K562 (cell line): ENCODE measurements around the gene PHF12. TPM values are rescaled to one million over a fixed set of nuclear protein-coding genes. Genes with fewer than 3 reads are reported as not detected.

ENCODE experiments used
- AFF1 ChIP-seq, 2 experiments: fragments of 450-650 bp; IDR thresholded peaks; 2 replicates each; pipeline ENCODE4 v1.6.1; 2018; ENCODE audit warnings: mild to moderate bottlenecking in 2 of 2, low read depth in 1 of 2; ENCODE audit not compliant: partially characterized antibody in 2 of 2
- CTBP1 ChIP-seq: fragments of 450-650 bp; IDR thresholded peaks from 2 replicates; pipeline ENCODE4 v1.6.1; 2016; ENCODE audit warnings: borderline replicate concordance
- DIDO1 ChIP-seq: fragments of 450-650 bp; IDR thresholded peaks from 2 replicates; pipeline ENCODE4 v1.6.1; 2016; ENCODE audit warnings: low read depth, missing biosample characterization, missing genetic modification characterization
- FOXK1 ChIP-seq: sonication (generic); formaldehyde crosslinking; IDR thresholded peaks from 2 replicates; pipeline ENCODE4 v1.8.0; 2022; ENCODE audit warnings: missing genetic modification reagents, mild to moderate bottlenecking, borderline replicate concordance
- GABPB2 ChIP-seq: fragments of 250-450 bp; sonication (Bioruptor Pico); conservative IDR thresholded peaks from 2 replicates; pipeline ENCODE4 v1.5.1; 2021; ENCODE audit warnings: mild to moderate bottlenecking
- HEY1 ChIP-seq: fragments of 250-450 bp; sonication (Bioruptor Pico); IDR thresholded peaks from 2 replicates; pipeline ENCODE4 v1.5.0; 2020; ENCODE audit warnings: mild to moderate bottlenecking, moderate library complexity, borderline replicate concordance
- HMG20B ChIP-seq: fragments of 250-450 bp; sonication (Bioruptor Pico); IDR thresholded peaks from 2 replicates; pipeline ENCODE4 v1.5.0; 2021; ENCODE audit warnings: mild to moderate bottlenecking
- HNRNPL ChIP-seq: fragments of 200-400 bp; formaldehyde crosslinking; IDR thresholded peaks from 2 replicates; pipeline ENCODE4 v1.6.1; 2017; ENCODE audit warnings: low read depth, mild to moderate bottlenecking, low read length
- KDM4B ChIP-seq, 2 experiments: fragments of 450-650 bp in 1 of 2; sonication (generic) in 1 of 2; IDR thresholded peaks; 2 replicates each; pipeline ENCODE4 v1.6.1; 2016 to 2017; ENCODE audit warnings: borderline replicate concordance in 2 of 2, antibody characterized with exemption in 1 of 2, low read depth in 1 of 2, mild to moderate bottlenecking in 1 of 2
- LARP7 ChIP-seq: fragments of 450-650 bp; IDR thresholded peaks from 2 replicates; pipeline ENCODE4 v1.6.1; 2016
- MCM3 ChIP-seq: fragments of 450-650 bp; IDR thresholded peaks from 2 replicates; pipeline ENCODE4 v1.6.1; 2016
- MEIS2 ChIP-seq: fragments of 450-650 bp; IDR thresholded peaks from 2 replicates; pipeline ENCODE4 v1.6.1; 2014; ENCODE audit warnings: mild to moderate bottlenecking; ENCODE audit not compliant: partially characterized antibody
- ZBTB2 ChIP-seq: fragments of 450-650 bp; IDR thresholded peaks from 2 replicates; pipeline ENCODE4 v1.6.1; 2016; ENCODE audit warnings: antibody characterized with exemption
- ZFX ChIP-seq: sonication (generic); formaldehyde crosslinking; IDR thresholded peaks from 2 replicates; pipeline ENCODE4 v1.8.0; 2022; ENCODE audit warnings: mild to moderate bottlenecking, missing genetic modification reagents, moderate library complexity
- ZNF324 ChIP-seq: fragments of 250-450 bp; sonication (Bioruptor Pico); IDR thresholded peaks from 2 replicates; pipeline ENCODE4 v1.4.0; 2020; ENCODE audit warnings: mild to moderate bottlenecking
- ZNF347 ChIP-seq: fragments of 450-650 bp; formaldehyde crosslinking; IDR thresholded peaks from 2 replicates; pipeline ENCODE4 v1.4.0; 2020; ENCODE audit warnings: low read depth, mild to moderate bottlenecking, moderate library complexity
- ZNF76 ChIP-seq: fragments of 250-450 bp; sonication (Bioruptor Pico); IDR thresholded peaks from 2 replicates; pipeline ENCODE4 v1.4.0; 2020; ENCODE audit warnings: mild to moderate bottlenecking, moderate library complexity, borderline replicate concordance
- ZNF830 ChIP-seq: fragments of 250-450 bp; sonication (Bioruptor Pico); IDR thresholded peaks from 2 replicates; pipeline ENCODE4 v1.5.0; 2021; ENCODE audit warnings: mild to moderate bottlenecking
- polyA plus RNA-seq, 8 experiments: library from polyadenylated mRNA; depleted of rRNA in 4 of 8; stranded (reverse) in 5 of 8; unstranded in 3 of 8; fragments of >200 nt; fragmentation: Nextera tagmentation in 2 of 8; fragmentation: Illumina TruSeq in 1 of 8; extraction: Ambion mirVana in 2 of 8; extraction: Trizol in 1 of 8; gene quantifications; 2 replicates each; pipeline versions ENCODE4 v1.2.1 to v1.2.3, GENCODE V29; 2011 to 2014; ENCODE audit warnings: inconsistent platforms in 1 of 8, missing spikeins in 1 of 8
- total RNA-seq, 7 experiments: library from RNA; depleted of rRNA in 6 of 7; stranded (reverse); fragments of >200 nt in 6 of 7; fragmentation: Illumina TruSeq in 2 of 7; extraction: Trizol in 2 of 7; gene quantifications; 2 replicates each; pipeline versions ENCODE4 v1.2.1 to v1.2.3, GENCODE V29; 2011 to 2021; ENCODE audit warnings: low replicate concordance in 1 of 7

The PHF12 gene
- total and polyA plus RNA-seq, 9 of the 15 experiments (the other 6 are each of a cell fraction or from before 2014, with no cell fraction given) = 0.82 to 31.3 (median 13.5) TPM

DNA sequence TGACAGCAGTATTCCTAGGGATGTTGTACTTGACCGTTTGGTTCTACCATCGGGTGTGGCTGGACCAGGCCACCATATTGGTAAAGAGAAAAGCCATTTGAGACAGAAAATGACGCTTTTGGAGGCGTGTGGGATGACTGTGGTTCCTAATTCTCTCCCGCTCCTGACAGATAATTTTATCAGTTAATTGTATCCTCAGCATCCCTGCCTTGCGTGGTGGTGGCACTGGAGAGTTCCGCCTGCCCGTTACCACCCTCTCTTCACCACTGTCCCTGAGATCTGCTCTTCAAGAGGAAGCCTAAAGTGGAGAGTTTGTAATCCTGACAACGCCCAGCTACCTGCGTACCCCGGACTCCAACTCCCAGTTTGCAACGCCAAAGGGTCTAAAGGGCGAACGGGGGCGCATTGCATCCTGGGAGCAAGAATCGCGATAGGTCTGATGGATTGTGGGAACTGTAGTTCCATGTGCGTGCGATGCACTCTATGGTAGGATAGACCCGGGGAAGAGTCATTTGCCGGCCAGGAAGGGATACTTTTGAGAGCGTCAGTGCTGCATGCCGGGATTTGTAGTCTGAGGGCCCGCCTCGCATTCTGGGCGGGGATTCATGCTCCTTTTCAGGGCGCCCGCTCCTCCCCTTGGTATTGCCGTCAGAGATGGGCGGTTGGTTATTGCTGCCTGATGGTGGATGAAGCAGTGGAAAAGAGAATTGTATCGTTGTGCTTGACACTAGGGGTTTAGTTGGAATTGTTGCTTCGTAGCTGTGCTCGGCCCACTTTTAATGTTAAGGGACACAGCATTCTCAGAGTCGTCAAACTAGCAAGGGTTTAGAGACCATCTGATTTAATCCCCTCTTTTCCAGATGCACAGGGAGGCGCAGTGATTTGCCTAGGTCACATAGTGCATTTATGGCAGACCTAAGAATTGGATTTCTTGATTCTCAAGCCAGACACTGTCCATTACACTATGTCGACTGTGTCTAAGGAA is 965 bp upstream of the PHF12 start (continued):
- TF ChIP-seq ZNF347 (no peak), MEIS2 (no peak), AFF1 (IDR thresholded peaks at IDR 0.05; ENCODE audit: low read depth in 1 of 2, partially characterized antibody in 2 of 2) (peak; percentile 61 to 100), GABPB2 (CRISPR knock-in tag) (peak; percentile 10; the same call in 1 of the 2 replicates), ZNF324 (CRISPR knock-in tag) (no peak), MCM3 (no peak), LARP7 (no peak), ZBTB2 (no peak), HMG20B (CRISPR knock-in tag) (no peak), ZNF76 (no peak), ZFX (CRISPR knock-in tag) (peak; percentile 88), DIDO1 (tag) (no peak), CTBP1 (peak; percentile 62; the same call in 1 of the 2 replicates), ZNF830 (CRISPR knock-in tag) (no peak), HEY1 (no peak), FOXK1 (0 out of 2 replicates have a peak, but pooled peaks have one; percentile 43), KDM4B (IDR thresholded peaks at IDR 0.05; ENCODE audit: borderline replicate concordance in 2 of 2, low read depth in 1 of 2) (peak in 1 of 2 experiments; percentile 91; a peak in 1 of 4 replicates), HNRNPL (no peak)
